ENCODE results near the gene PTGIS. TPM values are rescaled to one million over a fixed set of nuclear protein-coding genes. Genes with fewer than 3 reads are reported as not detected.

PTGIS gene
- total and polyA plus RNA-seq, 7 donors: 2.7 to 26.5 (median 8.0) TPM

DNA sequence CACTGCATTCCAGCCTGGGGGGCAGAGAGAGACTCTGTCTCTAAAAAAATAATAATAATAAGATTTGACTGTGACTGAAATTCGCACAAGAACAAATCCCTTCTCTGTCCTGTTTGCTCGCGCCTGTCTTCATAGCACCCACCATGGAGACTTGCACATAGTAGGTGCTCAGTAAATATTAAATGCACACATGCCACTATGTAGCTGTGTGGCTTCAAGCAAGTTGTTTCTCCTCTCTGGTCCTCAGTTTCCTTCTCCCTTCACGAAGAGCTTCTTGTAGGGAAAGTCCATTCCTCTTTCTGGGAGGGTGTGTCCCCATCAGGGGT, 15.4 kb upstream of the PTGIS start:
- no peak for TF ChIP-seq CTCF (IDR thresholded peaks at IDR 0.05)
- intact Hi-C loops (cut with DNase I): no loop called here
- Histone ChIP-seq H3K27ac (no peak overlapping the region), H3K4me1 (no peaks in the 10 kb centered on the region), H3K27me3 (ENCODE audit: insufficient read depth in 3 of 3, low read length in 2 of 3) (peaks cover 0 to 5% (median 3%) of the 10 kb centered on the region in 3 donors), H3K9me3 (peaks cover 8% of the 10 kb centered on the region), H3K36me3 (ENCODE audit: insufficient read depth in 1 of 2, low read depth in 1 of 2) (no peaks in the 10 kb centered on the region), H3K4me3 (no peak overlapping the region)
- ATAC-seq (no peak), DNase-seq (no peak)
- 44 to 69% (median 64%) methylated on average over 4 of the region's 4 CpGs for WGBS, 3 donors

- Histone ChIP-seq H3K4me1 (no peaks in the 10 kb centered on the region), H3K27ac (no peak overlapping the region), H3K9me3 (peaks cover 8% of the 10 kb centered on the region), H3K4me3 (no peak overlapping the region), H3K27me3 (ENCODE audit: insufficient read depth in 3 of 3, low read length in 2 of 3) (peaks cover 0 to 3% (median 3%) of the 10 kb centered on the region in 3 donors), H3K36me3 (ENCODE audit: insufficient read depth in 1 of 2, low read depth in 1 of 2) (no peaks in the 10 kb centered on the region)
- TF ChIP-seq CTCF (IDR thresholded peaks at IDR 0.05): no peak
- ATAC-seq (no peak), DNase-seq (no peak)
- WGBS, 3 donors: 80 to 88% (median 87%) methylated on average over 10 of the region's 10 CpGs
- intact Hi-C loops (cut with DNase I): no loop called here
Measured at GRCh38 chr20:49582413-49583334, 14.7 kb upstream of the PTGIS start.

- DNase-seq: no peak
- H3K36me3 ChIP-seq (ENCODE audit: insufficient read depth in 1 of 2, low read depth in 1 of 2): no peaks in the 10 kb centered on the region
- H3K9me3 ChIP-seq: peaks cover 8% of the 10 kb centered on the region
- no peak overlapping the region for H3K4me3 ChIP-seq
- no peak overlapping the region for H3K27ac ChIP-seq
- intact Hi-C loops (cut with DNase I): no loop called here
- WGBS, 3 donors: 100% methylated on average over 1 of the region's 1 CpG
- no peaks in the 10 kb centered on the region for H3K4me1 ChIP-seq
- ATAC-seq: no peak
- TF ChIP-seq CTCF (IDR thresholded peaks at IDR 0.05): no peak
- peaks cover 0 to 3% (median 3%) of the 10 kb centered on the region in 3 donors for H3K27me3 ChIP-seq (ENCODE audit: insufficient read depth in 3 of 3, low read length in 2 of 3)
Measured at GRCh38 chr20:49581482-49581881, 13.5 kb upstream of the PTGIS start.

GRCh38 chr20:49580813-49581174, 12.9 kb upstream of the PTGIS start:
- H3K36me3 ChIP-seq (ENCODE audit: insufficient read depth in 1 of 2, low read depth in 1 of 2): no peaks in the 10 kb centered on the region

More at GRCh38 chr20:49580813-49581174, 12.9 kb upstream of the PTGIS start:
- H3K27ac ChIP-seq: no peak overlapping the region
- ATAC-seq (no peak), DNase-seq (no peak)
- WGBS, 3 donors: 54 to 67% (median 65%) methylated on average over 1 of the region's 1 CpG
- H3K4me3 ChIP-seq: no peak overlapping the region
- H3K27me3 ChIP-seq (ENCODE audit: insufficient read depth in 3 of 3, low read length in 2 of 3): peaks cover 0 to 3% (median 3%) of the 10 kb centered on the region in 3 donors
- H3K4me1 ChIP-seq: no peaks in the 10 kb centered on the region
- peaks cover 8% of the 10 kb centered on the region for H3K9me3 ChIP-seq
- intact Hi-C loops (cut with DNase I): no loop called here
- no peak for TF ChIP-seq CTCF (IDR thresholded peaks at IDR 0.05)

Data from psoas muscle (tissue), 8 donors.